ENCODE results near the gene PRR5L. TPM values are rescaled to one million over a fixed set of nuclear protein-coding genes. Genes with fewer than 3 reads are reported as not detected.

The PRR5L gene
- total and polyA plus RNA-seq, 9 of the 15 experiments (the other 6 are each of a cell fraction or from before 2014, with no cell fraction given), result 0.11 to 0.60 (median 0.36) TPM; not detected in 2

DNA sequence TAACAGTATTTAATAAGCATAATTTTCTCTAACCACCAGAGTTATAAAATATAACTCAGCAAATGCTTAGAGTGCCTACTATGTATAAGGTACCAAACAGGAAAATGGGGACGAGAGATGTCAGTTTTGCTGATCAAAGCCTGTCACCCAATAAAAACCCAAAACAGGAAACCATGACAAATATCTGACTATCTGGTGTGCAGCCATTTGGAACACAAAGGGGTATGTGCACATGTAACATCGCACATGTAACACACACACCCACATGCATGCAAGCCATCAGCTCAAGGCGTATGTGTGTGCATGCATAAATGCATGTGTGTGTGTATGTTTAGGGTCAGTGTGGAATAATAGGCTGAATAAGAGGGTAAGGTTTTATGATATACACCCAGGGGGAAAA lies 64.2 kb downstream of the PRR5L start:
- DNase-seq (ENCODE audit: extremely low read depth in 1 of 4, low spot score in 3 of 4) (no peak), FAIRE-seq (no peak), ATAC-seq (no peak)
- Histone ChIP-seq H3K9me1 (ENCODE audit: control insufficient read depth, insufficient read depth, low read length) (no peaks in the 10 kb centered on the region), H3K36me3 (ENCODE audit: control insufficient read depth, insufficient read depth, low read length) (no peaks in the 10 kb centered on the region), H3K9me3 (replicated peaks; ENCODE audit: control insufficient read depth, insufficient read depth, low read depth, low read length) (no peaks in the 10 kb centered on the region), H2AFZ (ENCODE audit: low read depth, low read length) (no peak overlapping the region), H3K27ac (ENCODE audit: extremely low read depth, low read depth, low read length) (no peak overlapping the region), H3K9ac (ENCODE audit: insufficient read depth in 1 of 2, low read depth in 2 of 2, low read length in 2 of 2) (no peak overlapping the region), H3K27me3 (ENCODE audit: control insufficient read depth in 2 of 2, insufficient read depth in 2 of 2, low read length in 2 of 2) (peaks cover 2 to 27% of the 10 kb centered on the region in 2 experiments; a peak in 4 of 5 replicates), H3K4me1 (replicated peaks in 1 of 2; ENCODE audit: control insufficient read depth in 2 of 2, insufficient read depth in 2 of 2, low read length in 2 of 2) (no peaks in the 10 kb centered on the region; a peak in 1 of 5 replicates), H4K20me1 (replicated peaks; ENCODE audit: control insufficient read depth, insufficient read depth, low read length) (no peaks in the 10 kb centered on the region), H3K4me3 (no peak overlapping the region), H3K79me2 (ENCODE audit: control insufficient read depth, insufficient read depth, low read length) (no peaks in the 10 kb centered on the region), H3K4me2 (ENCODE audit: insufficient read depth, low read length) (no peak overlapping the region)
- intact Hi-C loops (cut with micrococcal nuclease), result loop anchor here (5.0 kb wide), 1 partner anchor 97 kb away; no protein-coding TSS in a partner anchor
- POLR2A ChIA-PET, result no interaction called here
- no TSS peak for BruUV-seq (replicated peaks)
- CTCF ChIA-PET (ENCODE audit: low intra/inter-chr PET ratio), result no interaction called here
- 3% methylated on average over 3 of the region's 3 CpGs for WGBS (ENCODE audit: insufficient coverage, low coverage, missing lambda C conversion rate)
- TF ChIP-seq NEUROD1 (IDR thresholded peaks at IDR 0.05; ENCODE audit: borderline replicate concordance, low read depth, low read length, partially characterized antibody), result no peak
- no peak for TF ChIP-seq ZNF12 (CRISPR knock-in tag; IDR thresholded peaks at IDR 0.05)
- no peak for TF ChIP-seq NR2C2 (CRISPR knock-in tag; IDR thresholded peaks at IDR 0.05)
- TF ChIP-seq NR2C2 (tag; IDR thresholded peaks at IDR 0.05), result no peak
- no peak for TF ChIP-seq KLF16 (IDR thresholded peaks at IDR 0.05)
- TF ChIP-seq TCFL5 (CRISPR knock-in tag; conservative IDR thresholded peaks at IDR 0.05), result no peak
- no peak for TF ChIP-seq CBX1 (IDR thresholded peaks at IDR 0.05; ENCODE audit: low read depth)
- TF ChIP-seq MTA1 (IDR thresholded peaks at IDR 0.05; ENCODE audit: borderline replicate concordance), result no peak
- in situ Hi-C loops (cut with MboI), result no loop called here

Measured in K562 (cell line).